Activated CD8-positive, alpha-beta memory T cell treated with anti-CD3 and anti-CD28 coated beads for 48 hours (primary cell): ENCODE results near the gene SUGCT.

ENCODE experiments used
- DNase-seq, 3 experiments: peaks; one replicate each; pipeline ENCODE4 v3.0.0-alpha.2; 2020; ENCODE audit warnings: low read depth in 2 of 3, low spot score in 2 of 3

SUGCT gene

GRCh38 chr7:40463446-40463845 lies 328.6 kb downstream of the SUGCT start:
- no peak for DNase-seq

GRCh38 chr7:40468891-40469864 lies 334.4 kb downstream of the SUGCT start:
- DNase-seq: no peak

GRCh38 chr7:40470091-40470592 lies 335.3 kb downstream of the SUGCT start:
- no peak for DNase-seq

- DNase-seq: no peak
These were observed 336.0 kb downstream of the SUGCT start for GRCh38 chr7:40470817-40471216.

GRCh38 chr7:40471891-40472290 lies 337.1 kb downstream of the SUGCT start:
- no peak for DNase-seq

GRCh38 chr7:40474790-40475680 lies 340.2 kb downstream of the SUGCT start:
- DNase-seq: no peak

GRCh38 chr7:40475681-40475982 lies 340.8 kb downstream of the SUGCT start:
- DNase-seq: no peak

- DNase-seq: no peak
These were observed 342.3 kb downstream of the SUGCT start for GRCh38 chr7:40477094-40477493.

- no peak for DNase-seq
These were observed 348.0 kb downstream of the SUGCT start for GRCh38 chr7:40482845-40483244.

GRCh38 chr7:40483630-40484029 lies 348.8 kb downstream of the SUGCT start:
- DNase-seq: no peak

- no peak for DNase-seq
These were observed 355.2 kb downstream of the SUGCT start for GRCh38 chr7:40489844-40490602.

- no peak for DNase-seq
These were observed 355.8 kb downstream of the SUGCT start for GRCh38 chr7:40490603-40490924.

- DNase-seq: no peak
These were observed 358.1 kb downstream of the SUGCT start for GRCh38 chr7:40492946-40493345.

GRCh38 chr7:40493609-40494051 lies 358.8 kb downstream of the SUGCT start:
- DNase-seq: no peak

GRCh38 chr7:40498924-40499510 lies 364.2 kb downstream of the SUGCT start:
- no peak for DNase-seq

GRCh38 chr7:40499718-40500117 lies 364.9 kb downstream of the SUGCT start:
- DNase-seq: no peak

GRCh38 chr7:40500219-40500618 lies 365.4 kb downstream of the SUGCT start:
- DNase-seq: no peak

GRCh38 chr7:40502359-40502758 lies 367.6 kb downstream of the SUGCT start:
- DNase-seq: no peak

GRCh38 chr7:40506158-40506557 lies 371.4 kb downstream of the SUGCT start:
- no peak for DNase-seq

- no peak for DNase-seq
These were observed 372.4 kb downstream of the SUGCT start for GRCh38 chr7:40507166-40507565.
